ENCODE data around the gene DDIT4.
A peak's percentile ranks its signal among the peaks of the same experiment; 100 is the strongest.

Gene DDIT4

DNA sequence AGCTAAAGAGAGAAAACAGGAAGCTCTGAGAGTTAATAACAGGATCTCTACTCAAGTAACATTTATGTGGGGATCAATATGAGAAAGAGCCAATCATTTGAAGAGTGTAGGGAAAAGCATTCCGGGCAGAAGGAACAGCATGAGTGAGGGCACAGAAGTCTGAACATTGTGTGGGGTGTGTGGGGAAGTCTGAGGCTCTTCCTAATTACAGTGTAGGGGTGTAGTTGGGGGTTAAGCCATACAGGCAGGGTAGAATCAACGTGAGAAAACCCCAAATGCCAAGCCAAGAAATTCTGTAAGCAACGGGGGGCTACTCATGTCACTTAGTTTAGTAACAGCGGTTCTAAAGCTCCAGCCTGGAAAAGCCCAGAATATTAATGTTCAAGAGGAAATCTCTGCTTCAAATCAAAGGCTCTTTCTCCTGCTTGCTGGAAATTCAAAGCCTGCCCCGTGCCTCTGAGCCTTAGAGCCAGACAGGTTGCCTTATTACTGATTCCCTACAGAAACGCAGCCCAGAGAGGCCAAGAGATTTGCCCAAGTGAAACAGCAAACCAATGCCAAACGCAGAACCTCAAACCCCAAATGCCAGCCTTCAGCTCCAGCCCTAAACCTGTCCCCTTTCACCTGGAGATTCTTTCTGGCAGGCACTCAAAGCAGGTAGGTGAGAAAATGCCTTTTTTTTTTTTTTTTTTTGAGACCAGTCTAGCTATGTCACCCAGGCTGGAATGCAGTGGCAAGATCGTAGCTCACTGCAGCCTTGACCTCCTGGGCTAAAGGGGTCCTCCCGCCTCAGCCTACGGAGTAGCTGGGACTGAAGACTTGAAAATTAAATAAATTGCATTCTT lies 44.9 kb downstream of the DDIT4 start:
- peak; percentile 34 for DNase-seq

DNA sequence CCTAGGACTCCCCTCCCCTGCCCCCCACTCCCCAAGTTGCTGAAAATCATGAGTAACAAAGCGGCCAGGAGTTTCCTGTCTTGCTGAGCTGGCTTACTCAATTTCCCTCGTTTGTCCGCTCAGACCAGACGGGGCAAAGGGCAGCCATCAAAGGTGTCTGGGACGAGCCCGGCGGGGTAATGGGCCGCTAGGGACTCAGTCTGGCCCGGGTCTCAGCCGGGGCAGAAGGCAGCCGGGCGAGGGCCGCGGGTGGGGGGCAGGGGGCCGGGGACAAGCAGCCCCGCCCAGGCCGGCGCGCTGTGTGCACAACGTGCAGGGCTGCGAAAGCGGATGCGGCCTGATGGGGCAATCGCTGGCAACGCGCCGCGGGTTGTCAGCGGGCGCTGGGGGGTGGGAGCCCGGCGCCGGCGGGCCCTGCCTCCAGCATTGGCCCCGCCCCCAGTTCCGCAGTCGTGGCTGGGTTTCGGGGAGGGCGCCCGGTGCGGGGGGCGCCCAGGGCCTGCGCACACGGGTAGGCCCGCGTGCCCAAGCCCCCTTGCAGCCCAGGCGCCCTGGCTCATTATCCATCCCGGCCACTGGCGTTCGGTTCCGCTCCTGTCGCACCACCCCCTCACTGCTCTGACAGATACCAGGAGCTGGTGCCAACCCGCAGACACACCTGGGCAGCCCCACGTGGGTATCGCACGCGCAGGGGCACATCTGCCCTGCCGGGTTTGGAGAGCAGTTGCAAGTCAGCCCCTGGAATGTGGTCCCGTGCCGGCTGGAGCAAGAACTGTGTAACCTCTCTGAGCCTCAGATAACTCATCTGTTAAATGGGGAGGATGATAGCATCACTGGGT lies 45.9 kb downstream of the DDIT4 start:
- DNase-seq = peak; percentile 88

DNA sequence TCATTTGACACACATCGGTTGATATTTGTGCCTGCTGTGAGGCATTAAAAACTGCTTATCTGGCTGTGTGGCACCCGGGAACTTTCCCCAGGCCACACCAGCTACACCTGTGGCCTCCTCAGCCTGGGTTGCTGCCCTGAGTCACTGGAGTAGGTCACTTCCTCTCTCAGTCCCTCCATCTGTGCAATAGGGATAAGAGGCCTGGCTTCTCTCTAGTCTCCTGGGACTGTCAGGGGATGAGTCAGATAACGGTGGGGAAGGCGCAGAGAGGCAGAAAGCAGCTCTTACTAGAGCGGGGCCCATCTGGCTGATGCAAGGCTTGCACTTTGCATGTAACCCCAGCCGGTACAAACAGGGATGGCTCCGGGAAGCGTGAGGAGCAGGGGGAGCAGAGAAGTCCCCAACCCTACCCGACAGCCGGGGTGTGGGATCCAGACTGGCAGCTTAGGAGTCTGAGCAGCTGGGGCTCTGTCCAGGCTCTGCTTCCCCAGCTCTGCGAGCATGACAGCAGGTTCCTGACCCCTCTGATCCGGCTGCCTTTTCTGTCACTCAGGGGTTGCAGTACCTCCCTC lies 47.0 kb downstream of the DDIT4 start:
- peak; percentile 64 for DNase-seq

DNA sequence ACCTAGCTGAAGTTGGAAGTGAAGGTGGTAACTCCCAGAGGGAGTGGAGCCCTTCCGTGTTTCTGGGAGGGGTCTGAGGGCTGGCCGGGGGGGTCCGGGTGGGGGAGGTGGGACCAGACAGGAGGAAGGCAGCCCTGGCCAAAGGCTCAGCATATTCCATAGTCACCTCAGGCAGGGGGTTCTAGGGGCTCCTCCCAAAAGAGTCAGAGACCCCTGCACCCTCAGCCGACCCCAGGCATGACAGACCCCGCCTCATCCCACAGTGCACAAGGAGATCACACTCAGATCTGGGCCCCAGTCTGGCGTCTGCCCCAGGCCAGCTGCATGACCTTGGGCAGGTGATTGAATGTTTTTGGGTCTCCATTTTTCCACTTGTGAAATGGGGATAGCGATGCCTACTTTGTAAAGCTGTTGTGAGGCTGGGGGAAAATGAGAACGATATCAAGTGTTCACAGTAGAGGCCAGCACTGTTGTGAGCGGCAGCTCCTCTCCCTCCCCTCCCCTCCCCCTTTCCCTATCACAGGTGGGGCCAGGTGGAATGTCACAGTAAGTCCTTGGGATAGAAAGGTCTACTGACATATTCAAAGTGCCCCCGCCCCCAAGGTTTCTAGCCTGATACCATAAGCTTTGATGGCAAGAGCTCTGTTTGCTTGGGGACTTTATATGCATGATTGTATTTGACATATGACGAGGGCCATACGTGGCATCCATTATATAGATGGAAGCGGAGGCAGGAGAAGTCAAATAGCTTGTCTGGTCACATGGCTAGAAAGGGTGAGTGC lies 47.7 kb downstream of the DDIT4 start:
- peak; percentile 34 for DNase-seq

DNA sequence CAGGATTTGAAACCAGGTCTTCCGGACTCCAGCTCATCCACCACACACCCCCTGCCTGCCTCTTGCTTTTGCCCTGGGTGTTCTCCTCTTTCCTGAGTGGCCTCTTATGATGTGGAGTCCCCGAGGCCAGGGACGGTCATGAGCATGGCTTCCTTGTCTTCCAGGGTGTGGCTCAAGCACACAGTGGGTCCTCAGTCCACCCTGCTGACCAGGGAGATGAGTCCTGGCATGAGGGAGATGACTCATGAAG lies 48.2 kb downstream of the DDIT4 start:
- DNase-seq = no peak

DNA sequence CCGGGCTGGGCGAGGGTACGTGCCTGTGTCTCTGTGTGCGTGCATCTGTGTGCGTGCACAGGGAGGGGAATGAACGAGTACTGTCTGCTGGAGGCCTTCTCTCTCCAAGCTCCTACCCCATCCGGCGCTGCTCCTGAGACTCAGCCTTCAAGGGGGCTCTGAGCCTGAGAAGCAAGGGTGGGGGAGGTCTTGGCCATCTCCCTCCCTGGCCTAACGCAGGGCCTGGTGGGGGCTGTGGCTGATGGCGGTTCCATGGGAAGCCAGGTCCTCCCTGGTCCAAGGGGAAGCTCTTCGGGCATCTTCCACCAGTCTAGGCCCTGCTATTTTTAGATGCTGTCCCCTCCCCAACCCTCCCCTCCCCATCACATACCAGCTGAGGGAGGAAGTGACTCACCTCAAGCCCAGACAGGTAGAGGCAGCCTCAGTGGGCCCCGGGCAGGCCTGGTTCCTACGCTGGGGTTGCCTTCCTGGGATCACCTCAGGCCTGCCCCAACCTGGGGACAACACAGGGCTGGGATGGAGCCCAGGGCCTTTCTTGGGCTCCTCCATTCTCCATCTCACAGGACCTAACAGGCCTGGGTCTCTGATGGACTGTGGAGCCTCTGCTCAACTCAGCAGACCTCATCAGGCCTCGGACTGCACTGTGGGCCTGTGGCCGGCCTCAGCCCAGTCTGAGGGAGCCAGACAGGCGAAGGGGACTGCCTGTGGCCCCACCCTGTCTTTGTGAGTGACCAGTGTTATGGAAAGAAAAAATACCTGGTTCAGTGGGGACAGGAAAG lies 48.7 kb downstream of the DDIT4 start:
- DNase-seq = peak; percentile 56

DNA sequence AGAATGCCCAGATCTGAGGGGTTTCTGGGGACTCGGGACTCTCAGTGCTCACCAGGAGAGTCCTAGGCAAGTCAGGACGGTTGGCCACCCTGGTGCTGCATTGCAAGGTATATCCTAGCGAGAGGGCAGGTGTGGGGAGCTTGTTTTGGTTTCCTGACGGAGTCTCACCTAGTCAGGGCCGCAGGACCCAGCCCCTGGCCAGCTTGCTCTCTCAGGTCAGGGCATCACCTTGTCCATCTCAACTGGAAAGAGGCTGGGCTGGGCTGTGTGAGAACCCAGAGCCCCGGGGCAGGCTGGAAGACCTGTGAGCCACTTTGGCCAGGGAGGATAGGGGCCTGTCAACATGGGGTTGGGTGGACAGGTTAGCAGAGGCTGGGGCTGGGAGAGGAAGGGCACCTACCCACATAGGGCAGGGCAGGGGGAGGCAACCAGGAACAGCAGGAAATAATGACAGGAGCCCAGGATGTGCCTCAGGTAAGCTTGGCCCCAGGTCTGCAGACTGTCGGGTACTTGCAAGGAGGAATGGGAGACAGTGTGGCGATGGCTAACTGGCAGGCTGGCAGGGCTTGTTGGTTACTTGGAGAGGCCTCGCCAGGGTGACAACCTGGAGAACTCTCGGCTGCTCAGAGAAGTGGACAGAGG lies 49.5 kb downstream of the DDIT4 start:
- peak; percentile 32 for DNase-seq

DNA sequence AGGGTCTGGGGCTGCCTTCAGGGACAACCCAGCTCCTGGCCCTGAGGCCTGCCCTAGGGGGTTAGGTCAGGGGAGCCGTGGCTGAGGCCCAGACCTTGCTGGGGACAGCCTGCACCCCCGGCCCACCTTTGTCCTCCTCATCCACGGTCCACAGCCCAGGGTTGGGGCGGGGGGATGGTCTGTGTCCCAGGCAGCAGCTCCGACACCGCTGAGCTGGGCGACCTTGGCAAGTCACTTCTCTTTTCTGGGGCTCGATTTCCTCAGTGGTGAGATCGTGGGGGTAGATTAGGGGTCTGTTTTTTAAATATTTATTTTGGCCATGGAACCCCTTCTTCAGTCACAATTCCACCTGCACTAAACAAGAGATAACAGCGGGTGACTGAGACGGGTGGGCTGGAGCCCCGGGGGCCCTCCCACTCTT lies 50.1 kb downstream of the DDIT4 start:
- peak; percentile 30 for DNase-seq

Measured in activated CD4-positive, CD25-positive, alpha-beta regulatory T cell treated with anti-CD3 and anti-CD28 coated beads, Interleukin-2, amount 50 U/mL, for 72 hours (primary cell).